ENCODE results near the gene CCP110.

The CCP110 gene

GRCh38 chr16:19583665-19584300, 60.0 kb downstream of the CCP110 start:
- Histone ChIP-seq H3K9me3 (ENCODE audit: control insufficient read depth, insufficient read depth, low read length) (peaks cover 10% of the 10 kb centered on the region; the same call in 1 of the 2 replicates), H3K9ac (ENCODE audit: low read depth, low read length) (no peak overlapping the region), H3K4me1 (ENCODE audit: insufficient read depth, low read length) (no peaks in the 10 kb centered on the region), H3K36me3 (ENCODE audit: insufficient read depth, low read length) (peaks cover 17% of the 10 kb centered on the region)

- no peak overlapping the region for H3K9ac ChIP-seq (ENCODE audit: low read depth, low read length)
- no peaks in the 10 kb centered on the region for H3K4me1 ChIP-seq (ENCODE audit: insufficient read depth, low read length)
- no peaks in the 10 kb centered on the region for H3K9me3 ChIP-seq (ENCODE audit: control insufficient read depth, insufficient read depth, low read length)
- H3K36me3 ChIP-seq (ENCODE audit: insufficient read depth, low read length): no peaks in the 10 kb centered on the region; the same call in 1 of the 2 replicates
Measured at GRCh38 chr16:19588661-19589060, 64.9 kb downstream of the CCP110 start.

GRCh38 chr16:19589106-19589505, 65.4 kb downstream of the CCP110 start:
- Histone ChIP-seq H3K36me3 (ENCODE audit: insufficient read depth, low read length) (no peaks in the 10 kb centered on the region; the same call in 1 of the 2 replicates), H3K9ac (ENCODE audit: low read depth, low read length) (no peak overlapping the region), H3K9me3 (ENCODE audit: control insufficient read depth, insufficient read depth, low read length) (no peaks in the 10 kb centered on the region), H3K4me1 (ENCODE audit: insufficient read depth, low read length) (no peaks in the 10 kb centered on the region)

GRCh38 chr16:19589771-19590302, 66.1 kb downstream of the CCP110 start:
- Histone ChIP-seq H3K4me1 (ENCODE audit: insufficient read depth, low read length) (no peaks in the 10 kb centered on the region), H3K9ac (ENCODE audit: low read depth, low read length) (no peak overlapping the region), H3K36me3 (ENCODE audit: insufficient read depth, low read length) (no peaks in the 10 kb centered on the region; the same call in 1 of the 2 replicates), H3K9me3 (ENCODE audit: control insufficient read depth, insufficient read depth, low read length) (no peaks in the 10 kb centered on the region)

DNA sequence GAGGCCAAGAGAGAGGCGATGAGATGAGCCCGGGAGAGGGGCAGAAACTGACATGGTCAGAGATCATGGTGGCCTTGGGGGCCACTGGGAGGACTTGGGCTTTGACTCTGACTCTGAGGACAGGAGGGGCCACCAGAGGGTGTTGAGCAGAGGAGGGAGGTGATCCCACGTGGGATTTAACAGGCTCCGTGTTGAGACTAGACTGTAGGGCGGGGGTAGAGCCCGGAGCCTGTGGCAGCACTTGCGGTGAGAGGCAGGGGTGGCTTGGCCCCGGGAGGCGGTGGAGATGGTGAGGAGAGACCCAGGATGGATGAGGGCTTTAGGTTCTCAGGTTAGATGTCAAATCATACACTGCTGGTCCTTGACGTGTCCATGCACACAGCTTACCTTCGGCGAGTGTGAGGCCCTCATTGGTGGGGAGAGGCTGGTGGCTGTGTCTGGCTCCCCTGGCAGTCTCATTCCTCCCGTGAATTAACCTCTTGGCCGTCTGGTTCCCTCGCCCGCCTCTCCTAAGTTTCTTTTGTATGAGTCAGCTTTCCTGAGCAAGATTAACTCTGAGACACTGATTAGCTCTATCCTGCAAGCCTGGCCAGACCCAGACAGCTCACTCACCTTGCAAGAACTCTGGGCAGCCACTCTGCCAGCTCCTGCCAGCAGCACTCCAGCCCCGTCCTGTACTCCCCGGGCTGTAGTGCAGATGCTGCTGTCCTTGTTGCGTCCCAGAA, 71.5 kb downstream of the CCP110 start:
- Histone ChIP-seq H3K4me1 (ENCODE audit: insufficient read depth, low read length) (no peaks in the 10 kb centered on the region), H3K9ac (ENCODE audit: low read depth, low read length) (no peak overlapping the region), H3K9me3 (ENCODE audit: control insufficient read depth, insufficient read depth, low read length) (no peaks in the 10 kb centered on the region), H3K36me3 (ENCODE audit: insufficient read depth, low read length) (no peaks in the 10 kb centered on the region; the same call in 1 of the 2 replicates)

- Histone ChIP-seq H3K9me3 (ENCODE audit: control insufficient read depth, insufficient read depth, low read length) (no peaks in the 10 kb centered on the region), H3K36me3 (ENCODE audit: insufficient read depth, low read length) (peaks cover 5% of the 10 kb centered on the region; the same call in 1 of the 2 replicates), H3K4me1 (ENCODE audit: insufficient read depth, low read length) (no peaks in the 10 kb centered on the region), H3K9ac (ENCODE audit: low read depth, low read length) (no peak overlapping the region)
Measured at GRCh38 chr16:19598805-19599510, 75.2 kb downstream of the CCP110 start.

DNA sequence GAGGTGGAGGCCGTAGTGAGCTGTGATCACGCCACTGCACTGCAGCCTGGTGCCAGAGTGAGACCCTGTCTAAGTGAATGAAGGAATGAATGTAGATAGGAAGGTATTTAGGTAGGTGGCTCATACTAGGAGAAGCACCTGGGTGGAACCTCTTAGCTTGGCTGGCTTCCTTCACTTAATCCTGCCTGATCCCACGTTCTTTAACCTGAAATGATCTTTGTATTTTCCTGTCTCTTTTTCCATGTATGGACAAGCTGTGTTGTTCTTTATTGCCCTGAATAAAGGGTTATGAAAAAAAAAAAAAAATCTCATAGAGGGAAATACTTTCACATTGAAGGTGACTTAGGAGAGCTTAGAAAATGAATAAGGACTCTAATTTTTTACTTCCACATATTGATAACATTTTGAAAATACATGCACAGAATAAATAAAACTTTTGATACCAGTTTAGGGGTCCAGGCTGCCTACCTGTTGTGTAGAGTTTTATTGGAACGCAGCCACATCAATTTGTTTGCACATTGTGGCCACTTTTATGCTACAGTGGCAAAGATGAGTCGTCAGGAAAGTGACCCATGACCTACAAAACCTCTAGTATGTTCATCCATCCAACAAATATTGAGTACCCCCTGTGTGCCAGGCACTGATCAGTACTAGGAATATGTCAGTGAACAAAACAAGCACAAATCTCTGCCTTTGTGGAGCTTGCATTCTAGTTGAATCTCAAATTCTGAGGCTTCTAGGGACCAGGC, 76.4 kb downstream of the CCP110 start:
- Histone ChIP-seq H3K9ac (ENCODE audit: low read depth, low read length) (no peak overlapping the region), H3K9me3 (ENCODE audit: control insufficient read depth, insufficient read depth, low read length) (no peaks in the 10 kb centered on the region), H3K4me1 (ENCODE audit: insufficient read depth, low read length) (no peaks in the 10 kb centered on the region), H3K36me3 (ENCODE audit: insufficient read depth, low read length) (peaks cover 5% of the 10 kb centered on the region; the same call in 1 of the 2 replicates)

GRCh38 chr16:19601083-19601976, 77.6 kb downstream of the CCP110 start:
- Histone ChIP-seq H3K4me1 (ENCODE audit: insufficient read depth, low read length) (no peaks in the 10 kb centered on the region), H3K9me3 (ENCODE audit: control insufficient read depth, insufficient read depth, low read length) (no peaks in the 10 kb centered on the region; the same call in 1 of the 2 replicates), H3K36me3 (ENCODE audit: insufficient read depth, low read length) (peaks cover 5% of the 10 kb centered on the region; the same call in 1 of the 2 replicates), H3K9ac (ENCODE audit: low read depth, low read length) (no peak overlapping the region)
